GM12892 (cell line): Measurements from ENCODE around the gene DDA1.

Experiments used
- POLR2A ChIP-seq: IDR thresholded peaks from 2 replicates; pipeline ENCODE4 v1.6.1; 2011; ENCODE audit warnings: low read depth, low read length, control low read depth
- POLR2AphosphoS5 ChIP-seq: IDR thresholded peaks from 2 replicates; pipeline ENCODE4 v1.6.1; 2011; ENCODE audit warnings: low read depth, low read length, control low read depth
- TAF1 ChIP-seq: IDR thresholded peaks from 2 replicates; pipeline ENCODE4 v1.6.1; 2011; ENCODE audit warnings: low read depth, mild to moderate bottlenecking, control low read depth, low read length, borderline replicate concordance

DNA sequence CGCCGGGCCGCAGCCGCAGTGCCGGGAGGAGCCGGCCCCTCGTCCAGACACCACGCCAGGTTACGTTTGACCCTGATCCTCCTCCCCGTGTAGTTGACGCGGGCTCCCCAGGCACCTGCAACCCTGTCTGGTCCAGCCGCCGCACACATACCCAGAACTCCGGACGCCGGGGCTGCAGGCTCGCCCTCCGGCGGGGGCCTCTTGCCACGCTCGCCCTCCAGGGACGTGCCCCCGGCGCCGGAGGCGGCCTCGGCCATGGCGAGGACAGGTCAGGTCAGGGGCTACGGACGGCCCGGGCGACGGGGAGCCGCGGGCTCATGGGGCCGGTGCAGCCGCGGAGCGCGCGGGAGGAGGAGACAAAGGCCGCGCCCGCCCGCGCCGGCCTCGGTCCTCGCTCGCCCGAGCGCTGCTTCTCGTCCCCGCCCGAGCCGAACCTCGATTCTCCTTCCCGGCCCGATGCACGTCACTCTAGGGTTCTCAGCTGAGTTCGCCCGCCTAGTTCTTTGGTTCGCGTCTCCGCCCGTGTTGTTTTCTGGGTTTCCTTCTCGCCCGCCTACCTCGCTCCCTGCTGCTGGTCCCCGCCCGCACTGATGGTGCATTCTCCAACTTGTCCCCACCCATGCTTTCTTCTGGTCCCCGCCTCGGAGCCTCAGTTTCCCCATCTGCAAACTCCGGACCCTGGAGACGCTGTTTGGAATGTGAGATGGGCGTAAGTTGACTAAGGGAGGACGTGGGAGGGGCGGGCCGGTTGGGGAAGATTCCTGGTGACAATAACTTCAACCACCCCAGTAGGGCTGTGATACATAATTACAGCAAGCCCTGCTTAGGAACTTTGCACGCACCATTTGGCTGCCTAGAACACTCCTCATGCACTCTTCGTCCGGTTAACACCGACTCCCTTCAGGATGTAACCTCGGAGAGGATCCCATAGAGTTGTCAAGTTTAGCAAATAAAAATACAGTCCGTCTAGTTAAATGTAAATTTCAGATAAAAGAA, 25.3 kb downstream of the DDA1 start, which contains the start of gene ANO8:
- no peak for TF ChIP-seq POLR2A
- no peak for TF ChIP-seq POLR2AphosphoS5
- TF ChIP-seq TAF1: 0 out of 2 replicates have a peak, but pooled peaks have one; percentile 6
